Nephron progenitor cell (in vitro differentiated cells): ENCODE measurements around the gene SFTPD.

Experiments used
- DNase-seq: peaks from one replicate; pipeline ENCODE4 v3.0.0; 2021
- H3K27ac Mint-ChIP-seq: 2 replicates; pipeline ENCODE4 v1.8.0; 2021; ENCODE audit warnings: mild to moderate bottlenecking, moderate library complexity, mixed read lengths
- H3K27me3 Mint-ChIP-seq: 2 replicates; pipeline ENCODE4 v1.8.0; 2021; ENCODE audit warnings: mild to moderate bottlenecking, low read depth, mixed read lengths; ENCODE audit not compliant: poor library complexity
- H3K36me3 Mint-ChIP-seq: 2 replicates; pipeline ENCODE4 v1.8.0; 2021; ENCODE audit warnings: low read depth, mixed read lengths
- H3K4me1 Mint-ChIP-seq: 2 replicates; pipeline ENCODE4 v1.8.0; 2021; ENCODE audit warnings: mixed read lengths
- H3K4me3 Mint-ChIP-seq: 2 replicates; pipeline ENCODE4 v1.8.0; 2021; ENCODE audit warnings: mild to moderate bottlenecking, moderate library complexity, mixed read lengths
- H3K9me3 Mint-ChIP-seq: 2 replicates; pipeline ENCODE4 v1.8.0; 2021; ENCODE audit warnings: mild to moderate bottlenecking, moderate library complexity, mixed read lengths
- TF ChIP-seq, protein P1 (sequence below): fragments of 200-600 bp; sonication (generic); IDR thresholded peaks from 2 replicates; pipeline ENCODE4 v1.5.0; 2021; ENCODE audit warnings: antibody characterized with exemption

Gene SFTPD

GRCh38 chr10:79947787-79948424 is 999 bp downstream of the SFTPD start:
- H3K9me3 Mint-ChIP-seq, result peaks cover 22% of the 10 kb centered on the region
- TF ChIP-seq, protein P1, sequence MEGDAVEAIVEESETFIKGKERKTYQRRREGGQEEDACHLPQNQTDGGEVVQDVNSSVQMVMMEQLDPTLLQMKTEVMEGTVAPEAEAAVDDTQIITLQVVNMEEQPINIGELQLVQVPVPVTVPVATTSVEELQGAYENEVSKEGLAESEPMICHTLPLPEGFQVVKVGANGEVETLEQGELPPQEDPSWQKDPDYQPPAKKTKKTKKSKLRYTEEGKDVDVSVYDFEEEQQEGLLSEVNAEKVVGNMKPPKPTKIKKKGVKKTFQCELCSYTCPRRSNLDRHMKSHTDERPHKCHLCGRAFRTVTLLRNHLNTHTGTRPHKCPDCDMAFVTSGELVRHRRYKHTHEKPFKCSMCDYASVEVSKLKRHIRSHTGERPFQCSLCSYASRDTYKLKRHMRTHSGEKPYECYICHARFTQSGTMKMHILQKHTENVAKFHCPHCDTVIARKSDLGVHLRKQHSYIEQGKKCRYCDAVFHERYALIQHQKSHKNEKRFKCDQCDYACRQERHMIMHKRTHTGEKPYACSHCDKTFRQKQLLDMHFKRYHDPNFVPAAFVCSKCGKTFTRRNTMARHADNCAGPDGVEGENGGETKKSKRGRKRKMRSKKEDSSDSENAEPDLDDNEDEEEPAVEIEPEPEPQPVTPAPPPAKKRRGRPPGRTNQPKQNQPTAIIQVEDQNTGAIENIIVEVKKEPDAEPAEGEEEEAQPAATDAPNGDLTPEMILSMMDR, result no peak
- no peak overlapping the region for H3K27ac Mint-ChIP-seq
- DNase-seq, result no peak
- H3K4me1 Mint-ChIP-seq, result no peaks in the 10 kb centered on the region
- peaks cover 10% of the 10 kb centered on the region for H3K36me3 Mint-ChIP-seq
- peaks cover 36% of the 10 kb centered on the region for H3K27me3 Mint-ChIP-seq
- H3K4me3 Mint-ChIP-seq, result no peak overlapping the region

GRCh38 chr10:79947083-79947415 is 1.9 kb downstream of the SFTPD start:
- no peak overlapping the region for H3K4me3 Mint-ChIP-seq
- peaks cover 36% of the 10 kb centered on the region for H3K27me3 Mint-ChIP-seq
- H3K4me1 Mint-ChIP-seq, result no peaks in the 10 kb centered on the region
- DNase-seq, result no peak
- TF ChIP-seq, protein P1, result no peak
- H3K9me3 Mint-ChIP-seq, result peaks cover 16% of the 10 kb centered on the region
- H3K27ac Mint-ChIP-seq, result no peak overlapping the region
- peaks cover 9% of the 10 kb centered on the region for H3K36me3 Mint-ChIP-seq

GRCh38 chr10:79946271-79947082 is 2.4 kb downstream of the SFTPD start:
- H3K27me3 Mint-ChIP-seq, result peaks cover 35% of the 10 kb centered on the region
- H3K27ac Mint-ChIP-seq, result no peak overlapping the region
- no peak for DNase-seq
- H3K9me3 Mint-ChIP-seq, result peaks cover 11% of the 10 kb centered on the region
- no peaks in the 10 kb centered on the region for H3K4me1 Mint-ChIP-seq
- TF ChIP-seq, protein P1, result no peak
- H3K36me3 Mint-ChIP-seq, result peaks cover 6% of the 10 kb centered on the region
- H3K4me3 Mint-ChIP-seq, result no peak overlapping the region

- no peaks in the 10 kb centered on the region for H3K4me1 Mint-ChIP-seq
- no peaks in the 10 kb centered on the region for H3K36me3 Mint-ChIP-seq
- no peak overlapping the region for H3K27ac Mint-ChIP-seq
- TF ChIP-seq, protein P1, result no peak
- no peak overlapping the region for H3K4me3 Mint-ChIP-seq
- peaks cover 31% of the 10 kb centered on the region for H3K27me3 Mint-ChIP-seq
- no peak for DNase-seq
- H3K9me3 Mint-ChIP-seq, result no peaks in the 10 kb centered on the region
Observed at GRCh38 chr10:79944428-79945395, 4.2 kb downstream of the SFTPD start.

DNA sequence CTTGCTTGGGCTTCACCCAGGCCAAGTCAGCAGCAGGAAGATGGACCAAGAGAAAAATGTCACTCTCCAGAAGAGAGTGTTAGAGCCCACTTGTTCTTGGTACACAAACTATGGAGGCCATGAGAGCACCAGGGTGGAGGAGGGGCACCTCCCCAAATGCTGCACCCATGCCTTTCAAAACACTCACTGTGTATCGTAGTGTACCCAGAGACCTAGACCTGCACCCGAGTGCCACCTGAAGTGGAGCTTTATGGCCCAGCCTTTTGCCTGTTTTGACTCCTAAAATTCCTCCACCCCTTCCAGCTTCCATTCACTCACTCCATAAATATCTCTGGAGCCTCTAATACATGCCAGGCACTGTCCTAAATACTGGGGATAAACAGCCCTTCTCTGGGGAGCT is 5.0 kb downstream of the SFTPD start:
- DNase-seq, result no peak
- TF ChIP-seq, protein P1, result no peak
- Mint-ChIP-seq H3K9me3 (no peaks in the 10 kb centered on the region), H3K4me3 (no peak overlapping the region), H3K27me3 (peaks cover 30% of the 10 kb centered on the region), H3K36me3 (no peaks in the 10 kb centered on the region), H3K4me1 (no peaks in the 10 kb centered on the region), H3K27ac (no peak overlapping the region)
